ENCODE measurements around the gene THBS3.

- TF ChIP-seq CTCF (conservative IDR thresholded peaks at IDR 0.05; ENCODE audit: low read length) (no peak), EZH2phosphoT487 (IDR thresholded peaks at IDR 0.05; ENCODE audit: borderline replicate concordance) (no peak)
These were observed 10.6 kb downstream of the THBS3 start for GRCh38 chr1:155196893-155197638.

All from Loucy (cell line).